Measurements from ENCODE around the gene C1orf226.

DNA sequence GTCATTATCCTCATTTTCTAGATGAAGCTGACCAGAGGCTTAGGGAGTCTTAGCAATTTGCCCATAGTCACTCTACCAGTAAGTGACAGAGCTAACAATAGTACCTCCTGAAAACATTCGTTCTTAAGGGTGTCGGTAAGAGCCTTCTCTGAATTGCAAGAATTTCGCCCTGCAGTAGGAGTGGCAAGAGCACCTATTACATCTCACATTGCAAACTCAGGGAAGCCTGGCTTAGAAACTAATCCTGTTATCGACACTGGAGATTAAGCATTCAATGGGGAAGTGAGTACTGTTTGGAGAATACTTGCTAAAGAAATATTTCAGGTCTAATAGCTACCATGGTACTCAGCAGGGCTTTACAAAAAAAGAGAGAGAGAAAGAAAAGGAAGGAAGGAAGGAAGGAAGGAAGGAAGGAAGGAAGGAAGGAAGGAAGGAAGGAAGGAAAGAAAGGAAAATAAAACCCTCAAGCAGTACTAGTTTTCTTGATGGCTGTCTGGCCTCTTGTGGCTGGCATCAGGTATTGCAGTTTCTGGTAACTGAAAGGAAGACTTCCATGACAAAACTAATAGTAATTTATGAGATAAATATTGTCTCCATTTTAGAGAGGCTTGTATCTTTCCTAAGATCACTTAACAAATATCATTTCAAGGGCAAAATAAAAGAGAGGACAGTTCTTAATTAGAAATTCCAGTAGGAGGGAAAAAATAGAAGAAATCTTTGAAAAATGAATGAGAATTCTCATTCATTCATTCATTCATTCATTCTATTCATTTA lies 10.4 kb downstream of the C1orf226 start:
- TF ChIP-seq POLR2AphosphoS5 (IDR thresholded peaks at IDR 0.05), result no peak
- TF ChIP-seq, protein P1, sequence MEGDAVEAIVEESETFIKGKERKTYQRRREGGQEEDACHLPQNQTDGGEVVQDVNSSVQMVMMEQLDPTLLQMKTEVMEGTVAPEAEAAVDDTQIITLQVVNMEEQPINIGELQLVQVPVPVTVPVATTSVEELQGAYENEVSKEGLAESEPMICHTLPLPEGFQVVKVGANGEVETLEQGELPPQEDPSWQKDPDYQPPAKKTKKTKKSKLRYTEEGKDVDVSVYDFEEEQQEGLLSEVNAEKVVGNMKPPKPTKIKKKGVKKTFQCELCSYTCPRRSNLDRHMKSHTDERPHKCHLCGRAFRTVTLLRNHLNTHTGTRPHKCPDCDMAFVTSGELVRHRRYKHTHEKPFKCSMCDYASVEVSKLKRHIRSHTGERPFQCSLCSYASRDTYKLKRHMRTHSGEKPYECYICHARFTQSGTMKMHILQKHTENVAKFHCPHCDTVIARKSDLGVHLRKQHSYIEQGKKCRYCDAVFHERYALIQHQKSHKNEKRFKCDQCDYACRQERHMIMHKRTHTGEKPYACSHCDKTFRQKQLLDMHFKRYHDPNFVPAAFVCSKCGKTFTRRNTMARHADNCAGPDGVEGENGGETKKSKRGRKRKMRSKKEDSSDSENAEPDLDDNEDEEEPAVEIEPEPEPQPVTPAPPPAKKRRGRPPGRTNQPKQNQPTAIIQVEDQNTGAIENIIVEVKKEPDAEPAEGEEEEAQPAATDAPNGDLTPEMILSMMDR (IDR thresholded peaks at IDR 0.05), result peak; percentile 71 to 79 (median 75)
- TF ChIP-seq POLR2A (IDR thresholded peaks at IDR 0.05; ENCODE audit: low read depth), result no peak
- TF ChIP-seq EP300 (IDR thresholded peaks at IDR 0.05), result no peak

Data from esophagus muscularis mucosa (tissue), 4 donors.